ENCODE results near the gene NDUFS7.

NDUFS7 gene

GRCh38 chr19:1383312-1384084, at the start of gene NDUFS7:
NDUFS7 (plus strand) TSS chr19:1383907; CDS start chr19:1383927, 20 bp downstream.
- peak; percentile 94 for DNase-seq (ENCODE audit: low spot score)

DNA sequence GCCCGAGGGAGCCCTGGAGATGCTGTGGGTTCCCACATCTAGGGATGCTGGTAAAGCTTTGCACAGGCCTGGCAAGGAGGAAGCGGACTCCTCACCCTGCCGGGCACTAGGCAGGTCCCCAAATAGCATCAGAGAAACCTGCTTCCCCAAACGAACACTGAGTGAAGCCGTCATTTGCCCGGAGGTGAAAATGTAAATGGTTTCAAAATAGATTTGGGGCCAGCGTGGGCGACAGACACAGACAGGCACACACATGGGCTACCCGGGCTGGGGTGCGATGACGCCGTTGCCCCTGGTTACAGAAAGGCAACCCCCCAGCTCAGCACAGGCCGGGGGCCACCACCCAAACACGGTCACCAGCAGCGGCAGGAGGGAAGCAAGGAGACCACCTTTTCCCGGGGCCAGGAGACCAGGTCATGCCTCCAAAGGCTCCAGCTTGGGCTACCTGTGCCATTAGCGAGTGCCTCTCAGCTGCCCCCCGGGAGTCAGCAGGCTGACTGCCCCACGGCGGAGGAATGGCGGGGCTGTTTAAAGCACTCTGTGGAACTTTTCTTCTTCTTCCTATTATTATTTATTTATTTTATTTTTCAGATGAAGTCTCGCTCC, 47.5 kb upstream of the NDUFS7 start:
- no peak for DNase-seq (ENCODE audit: low spot score)

GRCh38 chr19:1340681-1341469, 42.8 kb upstream of the NDUFS7 start:
- no peak for DNase-seq (ENCODE audit: low spot score)

DNA sequence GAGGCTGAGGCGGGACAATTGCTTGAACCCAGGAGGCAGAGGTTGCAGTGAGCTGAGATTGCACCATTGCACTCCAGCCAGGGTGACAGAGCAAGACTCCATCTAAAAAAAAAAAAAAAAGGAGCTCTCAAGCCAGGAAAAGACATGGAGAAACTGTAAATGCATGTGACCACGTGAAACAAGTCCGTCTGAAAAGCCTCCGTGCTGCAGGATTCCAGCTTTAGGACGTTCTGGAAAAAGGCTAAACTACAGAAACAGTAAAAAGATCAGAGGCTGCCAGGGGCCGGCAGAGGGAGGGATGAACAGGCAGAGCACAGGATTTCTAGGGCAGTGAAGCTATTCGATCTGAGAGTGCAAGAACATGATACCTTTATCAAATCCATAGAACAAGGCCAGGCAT, 40.7 kb upstream of the NDUFS7 start:
- no peak for DNase-seq (ENCODE audit: low spot score)

DNA sequence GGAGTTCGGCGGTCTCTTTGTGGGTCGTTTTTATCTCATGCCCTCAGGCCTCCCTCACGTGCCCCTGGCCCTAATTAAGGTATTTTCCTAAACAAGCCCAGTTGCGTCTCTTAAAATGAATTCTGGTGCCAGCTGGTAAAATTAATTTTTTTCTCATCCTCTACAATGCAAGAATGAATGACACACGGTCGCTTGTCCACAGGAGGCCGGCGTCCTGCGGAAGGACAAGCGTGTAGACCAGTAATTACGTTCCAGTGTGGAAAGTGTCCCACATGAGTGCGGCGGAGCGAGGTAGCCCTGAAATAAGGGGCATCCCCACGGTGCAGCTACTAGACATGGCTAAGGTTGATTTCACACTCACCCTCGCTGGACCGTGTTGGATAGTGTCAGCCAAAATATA, 34.5 kb upstream of the NDUFS7 start:
- no peak for DNase-seq (ENCODE audit: low spot score)

GRCh38 chr19:1350867-1351266, 32.8 kb upstream of the NDUFS7 start:
- DNase-seq (ENCODE audit: low spot score): no peak

DNA sequence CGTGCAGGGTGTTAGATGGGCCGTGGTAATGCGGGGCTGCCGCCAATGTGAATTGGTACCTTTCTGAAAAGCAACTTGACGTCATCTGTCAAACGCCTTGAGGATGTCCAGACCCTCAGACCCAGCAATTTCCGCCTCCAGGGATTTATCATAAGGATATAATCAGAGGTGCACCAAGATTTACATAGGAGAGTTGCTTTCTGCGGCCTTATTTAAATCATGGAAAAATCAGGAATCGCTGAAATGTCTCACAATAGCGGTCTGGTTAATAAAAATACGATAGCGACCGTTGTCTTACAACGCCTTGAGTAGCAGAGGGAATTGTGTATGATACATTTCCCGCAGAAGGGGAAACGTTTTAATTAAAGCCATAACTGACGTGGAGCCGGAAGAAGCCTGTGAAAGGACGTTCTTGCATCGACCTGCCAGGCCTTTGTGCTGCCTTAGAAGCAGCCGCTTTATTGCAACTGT, 32.3 kb upstream of the NDUFS7 start:
- DNase-seq (ENCODE audit: low spot score): no peak

DNA sequence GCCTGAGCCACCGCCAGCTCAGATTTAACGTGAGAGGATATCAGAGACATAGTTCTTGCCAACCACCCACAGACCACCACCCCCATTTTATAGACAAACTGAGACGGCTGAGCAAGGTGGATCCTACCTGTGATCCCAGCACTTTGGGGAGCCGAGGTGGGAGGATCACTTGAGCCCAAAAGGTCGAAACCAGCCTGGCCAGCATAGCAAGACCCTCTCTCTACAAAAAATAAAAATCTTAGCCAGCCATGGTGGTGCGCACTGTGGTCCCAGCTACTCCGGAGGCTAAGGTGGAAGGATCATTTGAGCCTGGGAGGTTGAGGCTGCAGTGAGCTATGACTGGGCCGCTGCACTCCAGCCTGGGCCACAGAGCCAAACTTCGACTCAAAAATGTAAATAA, 30.6 kb upstream of the NDUFS7 start:
- DNase-seq (ENCODE audit: low spot score): no peak

- no peak for DNase-seq (ENCODE audit: low spot score)
Measured at GRCh38 chr19:1354970-1355567, 28.6 kb upstream of the NDUFS7 start.

GRCh38 chr19:1355568-1356507, 27.9 kb upstream of the NDUFS7 start:
- DNase-seq (ENCODE audit: low spot score): no peak

DNA sequence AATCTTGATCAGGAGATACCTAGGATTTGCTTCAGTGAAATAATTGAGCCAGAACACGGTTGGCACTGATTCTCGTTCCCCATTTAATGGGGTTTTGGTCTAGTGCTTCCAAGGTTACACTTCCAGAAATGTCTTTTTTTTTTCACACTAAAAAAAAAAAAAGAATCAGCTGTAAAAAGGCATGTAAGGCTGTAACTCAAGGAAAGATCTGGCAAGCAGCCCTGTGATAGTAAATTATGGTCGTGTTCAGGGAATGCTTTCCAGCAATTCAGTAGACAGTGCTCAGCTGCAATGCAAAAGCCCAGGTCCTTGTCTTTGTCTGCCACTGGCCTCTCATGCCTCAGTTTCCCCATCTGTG, 27.2 kb upstream of the NDUFS7 start:
- DNase-seq (ENCODE audit: low spot score): no peak

- DNase-seq (ENCODE audit: low spot score): no peak
Measured at GRCh38 chr19:1357531-1358109, 26.1 kb upstream of the NDUFS7 start.

- no peak for DNase-seq (ENCODE audit: low spot score)
Measured at GRCh38 chr19:1360126-1360817, 23.4 kb upstream of the NDUFS7 start.

DNA sequence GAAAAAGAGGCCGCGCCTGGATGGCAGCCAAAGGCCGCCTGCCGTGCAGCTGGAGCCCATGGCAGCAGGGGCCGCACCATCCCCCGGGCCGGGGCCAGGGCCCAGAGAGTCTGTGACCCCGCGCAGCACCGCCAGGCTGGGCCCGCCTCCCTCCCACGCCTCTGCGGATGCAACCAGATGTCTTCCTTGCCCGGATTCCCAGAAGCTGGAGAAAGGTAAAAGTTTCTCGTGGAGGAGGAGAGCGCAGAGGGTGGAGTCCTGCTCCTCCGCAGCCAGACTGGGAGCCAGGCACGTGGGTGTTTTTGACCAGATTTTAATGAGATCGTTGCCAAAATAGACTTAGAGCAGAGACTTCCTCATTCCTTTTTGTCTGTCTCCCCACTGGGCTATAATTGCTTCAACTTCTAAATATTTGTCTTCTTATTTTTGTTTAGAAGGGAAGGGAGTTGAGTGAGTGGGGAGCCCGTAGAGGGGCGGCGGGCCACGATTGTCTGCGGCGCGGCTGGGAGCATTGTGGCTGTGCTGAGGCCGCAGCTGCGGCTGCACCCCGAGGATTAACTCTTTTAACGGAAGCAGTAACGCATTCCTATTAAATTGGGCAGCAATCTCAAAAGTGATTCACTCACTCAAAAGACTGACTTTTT, 22.8 kb upstream of the NDUFS7 start:
- no peak for DNase-seq (ENCODE audit: low spot score)

DNA sequence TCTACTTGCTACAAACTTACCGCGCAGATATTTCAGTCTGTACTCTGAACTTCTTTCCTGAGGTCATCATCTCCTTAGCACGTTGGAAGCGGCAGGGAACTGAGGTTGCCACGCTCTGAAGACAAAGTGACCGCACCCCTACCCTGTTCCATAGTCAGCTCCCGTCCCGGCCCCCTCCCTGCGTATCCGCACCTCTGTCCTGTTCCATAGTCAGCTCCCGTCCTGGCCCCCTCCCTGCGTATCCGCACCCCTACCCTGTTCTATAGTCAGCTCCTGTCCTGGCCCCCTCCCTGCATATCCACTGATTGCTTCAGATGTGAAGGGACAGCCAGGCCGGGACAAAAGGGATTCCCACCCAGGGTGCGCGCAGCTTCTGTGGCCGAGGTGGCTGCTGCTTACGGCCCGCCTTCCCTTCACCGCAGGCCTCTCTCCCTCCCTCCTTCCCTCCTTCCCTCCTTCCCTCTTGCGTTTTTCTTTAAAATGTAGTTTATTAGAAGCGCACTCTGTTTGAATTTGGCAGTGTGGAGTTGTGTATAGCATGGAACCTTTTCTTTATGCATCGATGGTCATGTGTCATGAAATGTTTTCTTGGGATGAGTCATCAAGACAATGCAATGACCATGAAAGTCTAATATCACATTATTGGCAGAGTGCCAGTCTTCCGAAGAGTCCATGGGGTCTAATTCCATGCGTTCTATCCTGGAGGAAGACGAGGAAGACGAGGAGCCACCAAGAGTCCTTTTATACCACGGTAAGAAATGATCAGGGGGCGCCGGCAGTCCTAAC, 21.9 kb upstream of the NDUFS7 start:
- no peak for DNase-seq (ENCODE audit: low spot score)

DNA sequence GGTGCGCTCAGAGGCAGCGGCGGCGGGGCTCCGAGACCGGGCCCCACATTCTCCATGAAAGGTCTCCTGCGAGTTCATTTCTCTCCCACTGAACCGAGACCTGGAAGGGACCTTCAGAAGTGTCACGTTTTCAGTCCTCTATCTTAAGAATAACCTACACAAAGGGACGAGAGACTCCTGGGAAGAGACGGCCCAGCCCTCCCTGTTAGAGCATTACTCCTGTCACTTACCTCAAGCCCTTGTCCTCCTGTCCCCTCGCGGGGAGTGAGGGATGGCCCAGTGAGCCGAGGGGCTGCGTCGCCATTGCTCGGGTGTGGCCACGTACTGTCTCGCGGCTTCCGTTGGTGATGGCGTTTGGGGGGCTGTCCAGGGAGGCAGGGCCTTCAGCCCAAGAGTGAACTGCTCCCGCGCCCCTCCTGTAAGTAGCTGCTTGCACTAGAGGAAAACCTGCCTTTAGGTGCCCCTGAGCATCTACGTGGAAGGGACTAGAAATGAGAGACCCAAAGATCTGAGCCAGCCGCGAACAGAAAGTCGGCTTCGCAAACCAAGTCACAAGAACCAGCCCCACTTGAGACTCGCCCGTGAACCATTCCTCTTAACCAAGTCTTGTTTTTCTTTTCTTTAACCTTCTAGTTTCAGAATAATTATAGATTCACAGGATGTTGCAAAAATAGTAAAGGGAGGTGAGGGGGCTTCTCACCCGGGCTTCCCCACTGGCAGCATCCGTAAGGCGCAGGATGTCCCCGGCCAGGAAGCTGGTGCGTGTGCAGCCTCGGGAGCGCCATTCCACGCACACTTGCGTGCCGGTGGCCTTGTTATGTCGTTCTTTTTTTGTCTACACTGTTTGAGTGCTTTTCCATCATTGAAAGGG, 21.1 kb upstream of the NDUFS7 start:
- no peak for DNase-seq (ENCODE audit: low spot score)

DNA sequence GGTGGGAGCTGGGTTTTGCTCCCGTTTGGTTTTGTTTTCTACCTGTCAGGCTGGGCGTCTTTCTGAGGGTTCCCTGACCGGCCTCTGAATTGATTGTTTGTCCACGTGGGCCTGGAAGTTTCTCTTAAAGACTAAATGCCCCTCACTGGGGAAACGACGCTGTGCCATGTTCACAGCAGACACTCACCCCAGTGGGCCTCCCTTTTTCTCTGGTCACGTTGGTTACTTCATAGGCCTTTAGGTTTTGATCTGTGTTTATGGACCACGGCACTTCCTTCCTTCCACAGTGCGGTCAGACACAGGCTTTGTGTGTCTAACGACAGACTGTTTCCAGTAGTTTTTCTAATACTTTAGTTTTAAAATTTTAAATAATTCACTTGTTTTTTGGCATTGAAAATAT, 20.1 kb upstream of the NDUFS7 start:
- DNase-seq (ENCODE audit: low spot score): peak; percentile 42

GRCh38 chr19:1364070-1364704, 19.5 kb upstream of the NDUFS7 start:
- DNase-seq (ENCODE audit: low spot score): no peak
